Measurements from ENCODE around the gene BMX.

DNA sequence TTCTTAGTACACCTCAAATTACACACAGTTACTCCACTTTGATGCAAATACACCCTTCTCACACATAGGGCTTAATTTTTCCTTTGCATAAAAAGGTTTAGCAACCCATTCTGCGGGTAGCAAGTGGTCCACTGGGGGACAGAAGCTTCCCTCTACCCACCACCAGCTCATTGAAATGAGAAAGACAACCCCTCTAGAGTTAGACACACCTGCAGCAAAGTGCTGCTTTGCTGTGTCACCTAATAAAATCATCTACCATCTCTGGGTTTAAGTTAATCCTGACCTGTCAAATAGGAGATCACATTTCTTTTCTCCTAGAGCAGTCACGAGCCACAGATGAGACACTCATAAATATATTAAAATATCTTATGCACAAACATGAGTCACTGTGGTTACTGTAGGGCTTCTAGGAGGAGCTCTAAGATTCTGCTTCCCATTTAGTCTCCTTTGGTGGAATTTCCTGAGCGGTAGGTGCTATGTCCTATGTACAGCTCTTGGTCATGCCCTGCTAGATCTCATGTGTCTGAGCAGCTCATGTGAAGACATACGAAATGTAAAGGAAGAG, 11.9 kb downstream of the BMX start:
- TF ChIP-seq POLR2A (IDR thresholded peaks at IDR 0.05; ENCODE audit: low read depth, low read length) (no peak), POLR2AphosphoS5 (IDR thresholded peaks at IDR 0.05; ENCODE audit: low read depth, low read length) (no peak)
